K562 (cell line): Measurements from ENCODE around the gene XRCC3. TPM values are rescaled to one million over a fixed set of nuclear protein-coding genes. Genes with fewer than 3 reads are reported as not detected.
A peak's percentile ranks its signal among the peaks of the same experiment; 100 is the strongest.

Experiments used
- ATAC-seq: fragments of 200-7000 bp; cut with Tn5 transposase; 3 replicates; pipeline ENCODE4 v1.9.1; 2020; ENCODE audit warnings: moderate library complexity
- BruUV-seq: library from RNA; stranded (reverse); fragments of 400-500 nt; replicated peaks from 2 replicates; lab custom pipeline; 2021; lab: Mats Ljungman, UMichigan
- CTCF ChIA-PET: fragments of 300-600 bp; formaldehyde crosslinking; extraction: SDS; loops from one replicate; lab custom pipeline; 2021; ENCODE audit warnings: low intra/inter-chr PET ratio; lab: Yijun Ruan, JAX
- POLR2A ChIA-PET: fragments of 300-600, 350-650 bp; sonication (Branson Sonifier 250); formaldehyde crosslinking; extraction: SDS; loops from one replicate; lab custom pipeline; 2021; ENCODE audit warnings: antibody characterized with exemption, inconsistent platforms; lab: Yijun Ruan, JAX
- DNase-seq, 4 experiments: peaks; one replicate each; pipeline versions ENCODE4 v3.0.0 to v3.0.0-alpha.2; 2011 to 2018; ENCODE audit warnings: low spot score in 3 of 4, mixed read lengths in 3 of 4; ENCODE audit errors: extremely low read depth in 1 of 4
- FAIRE-seq: peaks from 2 replicates; lab custom pipeline; 2011; peaks lifted over from hg19 to GRCh38; lab: Jason Lieb, UNC
- H2AFZ ChIP-seq: 2 replicates; pipeline ENCODE4 v1.6.0; 2011; ENCODE audit warnings: low read depth, low read length, control low read depth, inconsistent platforms
- H3K27ac ChIP-seq: fragments of 200-600 bp; 3 replicates; pipeline ENCODE4 v1.8.0; 2011; ENCODE audit warnings: low read depth, mild to moderate bottlenecking, control low read depth, inconsistent platforms, low read length, moderate library complexity, mixed read lengths; ENCODE audit errors: extremely low read depth
- H3K27me3 ChIP-seq, 2 experiments: fragments of 300-600 bp in 1 of 2; 2 replicates in 1 of 2; 3 replicates in 1 of 2; pipeline versions ENCODE4 v1.6.0 to v1.8.0; 2011; ENCODE audit warnings: inconsistent platforms in 2 of 2, low read length in 2 of 2, mild to moderate bottlenecking in 1 of 2, mixed read lengths in 1 of 2, moderate library complexity in 1 of 2; ENCODE audit not compliant: control insufficient read depth in 2 of 2, insufficient read depth in 2 of 2
- H3K36me3 ChIP-seq: fragments of 300-600 bp; 3 replicates; pipeline ENCODE4 v1.8.0; 2011; ENCODE audit warnings: mild to moderate bottlenecking, low read length, inconsistent platforms; ENCODE audit not compliant: control insufficient read depth, insufficient read depth
- H3K4me1 ChIP-seq, 2 experiments: fragments of 200-600 bp in 1 of 2; replicated peaks in 1 of 2; 2 replicates in 1 of 2; 3 replicates in 1 of 2; pipeline versions ENCODE4 v1.5.1 to v1.8.0; 2011; ENCODE audit warnings: inconsistent platforms in 2 of 2, low read length in 2 of 2, mild to moderate bottlenecking in 1 of 2, mixed read lengths in 1 of 2, moderate library complexity in 1 of 2; ENCODE audit not compliant: control insufficient read depth in 2 of 2, insufficient read depth in 2 of 2
- H3K4me2 ChIP-seq: 2 replicates; pipeline ENCODE4 v1.6.1; 2011; ENCODE audit warnings: low read length, control low read depth, inconsistent platforms, mixed read lengths; ENCODE audit not compliant: insufficient read depth
- H3K4me3 ChIP-seq: fragments of 200-600 bp; sonication (generic), shearing (Covaris generic); 2 replicates; pipeline ENCODE4 v1.5.1; 2016; ENCODE audit warnings: control low read depth, inconsistent platforms
- H3K79me2 ChIP-seq: fragments of 200-600 bp; 3 replicates; pipeline ENCODE4 v1.8.0; 2011; ENCODE audit warnings: low read length, inconsistent platforms; ENCODE audit not compliant: control insufficient read depth, insufficient read depth
- H3K9ac ChIP-seq, 2 experiments: 2 replicates each; pipeline versions ENCODE4 v1.6.0 to v1.6.1; 2011; ENCODE audit warnings: low read depth in 2 of 2, low read length in 2 of 2, control low read depth in 1 of 2, inconsistent platforms in 1 of 2, mild to moderate bottlenecking in 1 of 2, mixed read lengths in 1 of 2; ENCODE audit not compliant: insufficient read depth in 1 of 2
- H3K9me1 ChIP-seq: one replicate; pipeline ENCODE4 v1.6.0; 2011; ENCODE audit warnings: inconsistent platforms, mild to moderate bottlenecking, low read length, moderate library complexity; ENCODE audit not compliant: control insufficient read depth, insufficient read depth
- H3K9me3 ChIP-seq: replicated peaks from 2 replicates; pipeline ENCODE4 v1.5.1; 2011; ENCODE audit warnings: low read depth, low read length, inconsistent platforms; ENCODE audit not compliant: control insufficient read depth, insufficient read depth
- H4K20me1 ChIP-seq: replicated peaks from 2 replicates; pipeline ENCODE4 v1.6.1; 2011; ENCODE audit warnings: low read length, inconsistent platforms, mixed read lengths; ENCODE audit not compliant: control insufficient read depth, insufficient read depth
- CBX3 ChIP-seq, 2 experiments: IDR thresholded peaks; 1 replicate in 1 of 2; 2 replicates in 1 of 2; pipeline ENCODE4 v1.6.1; 2012; ENCODE audit warnings: inconsistent platforms in 2 of 2, low read length in 2 of 2, borderline replicate concordance in 1 of 2, control low read depth in 1 of 2
- ELF1 ChIP-seq: fragments of 200-800 bp; sonication (Bioruptor generic); IDR thresholded peaks from 2 replicates; pipeline ENCODE4 v1.6.1; 2016; ENCODE audit warnings: missing genetic modification characterization, missing compliant biosample characterization
- MIER1 ChIP-seq: fragments of 450-650 bp; IDR thresholded peaks from 2 replicates; pipeline ENCODE4 v1.6.1; 2016; ENCODE audit warnings: antibody characterized with exemption, mild to moderate bottlenecking, low read depth
- NCOR1 ChIP-seq: fragments of 450-650 bp; IDR thresholded peaks from 2 replicates; pipeline ENCODE4 v1.6.1; 2016; ENCODE audit warnings: mild to moderate bottlenecking, moderate library complexity
- NR2C1 ChIP-seq, 2 experiments: fragments of 450-650 bp; IDR thresholded peaks; 2 replicates each; pipeline ENCODE4 v1.6.1; 2017; ENCODE audit warnings: mild to moderate bottlenecking in 2 of 2, antibody characterized with exemption in 1 of 2, inconsistent platforms in 1 of 2, missing compliant biosample characterization in 1 of 2, missing genetic modification characterization in 1 of 2
- NR2F6 ChIP-seq: fragments of 450-650 bp; formaldehyde crosslinking; IDR thresholded peaks from 2 replicates; pipeline ENCODE4 v1.4.0; 2020; ENCODE audit warnings: mild to moderate bottlenecking
- POLR2AphosphoS2 ChIP-seq: IDR thresholded peaks from 2 replicates; pipeline ENCODE4 v1.6.1; 2012; ENCODE audit warnings: low read length, improper control_type of control experiment
- SMC3 ChIP-seq: conservative IDR thresholded peaks from 2 replicates; pipeline ENCODE4 v1.6.1; 2011; ENCODE audit warnings: low read depth, low read length, improper control_type of control experiment; ENCODE audit not compliant: insufficient read depth
- ZBED1 ChIP-seq: IDR thresholded peaks from 2 replicates; pipeline ENCODE4 v1.6.1; 2014
- ZC3H8 ChIP-seq: fragments of 450-650 bp; IDR thresholded peaks from 2 replicates; pipeline ENCODE4 v1.6.1; 2017
- ZFP30 ChIP-seq: fragments of 250-450 bp; sonication (Bioruptor Pico); IDR thresholded peaks from 2 replicates; pipeline ENCODE4 v1.8.0; 2022; ENCODE audit warnings: moderate library complexity, mild to moderate bottlenecking, inconsistent platforms, borderline replicate concordance
- ZNF133 ChIP-seq: fragments of 250-450 bp; sonication (Bioruptor Pico); IDR thresholded peaks from 2 replicates; pipeline ENCODE4 v1.4.0; 2020; ENCODE audit warnings: mild to moderate bottlenecking
- ZNF695 ChIP-seq: fragments of 450-650 bp; formaldehyde crosslinking; IDR thresholded peaks from 2 replicates; pipeline ENCODE4 v1.4.0; 2020; ENCODE audit warnings: mild to moderate bottlenecking, moderate library complexity
- ZNF785 ChIP-seq: fragments of 250-450 bp; sonication (Bioruptor Pico); IDR thresholded peaks from 2 replicates; pipeline ENCODE4 v1.4.0; 2020; ENCODE audit warnings: mild to moderate bottlenecking
- WGBS: fragments of 100-300 bp; shearing (Covaris generic); methylation state at CpG from one replicate; pipeline ENCODE4 v1.1.6; 2016; ENCODE audit warnings: low coverage, mixed read lengths; ENCODE audit not compliant: insufficient coverage; ENCODE audit errors: missing lambda C conversion rate; 5-methylcytosine and 5-hydroxymethylcytosine counted together
- in situ Hi-C: fragments of 300-500 bp; cut with MboI; formaldehyde crosslinking; loops from 4 replicates; pipeline ENCODE4 v1.15.0; 2018; ENCODE audit warnings: inconsistent platforms, mixed read lengths
- intact Hi-C: fragments of 100-400 bp; cut with micrococcal nuclease; formaldehyde crosslinking; loops from 2 replicates; pipeline ENCODE4 v1.14.2; 2022
- polyA plus RNA-seq, 8 experiments: library from polyadenylated mRNA; depleted of rRNA in 4 of 8; stranded (reverse) in 5 of 8; unstranded in 3 of 8; fragments of >200 nt; fragmentation: Nextera tagmentation in 2 of 8; fragmentation: Illumina TruSeq in 1 of 8; extraction: Ambion mirVana in 2 of 8; extraction: Trizol in 1 of 8; gene quantifications; 2 replicates each; pipeline versions ENCODE4 v1.2.1 to v1.2.3, GENCODE V29; 2011 to 2014; ENCODE audit warnings: inconsistent platforms in 1 of 8, missing spikeins in 1 of 8
- total RNA-seq, 7 experiments: library from RNA; depleted of rRNA in 6 of 7; stranded (reverse); fragments of >200 nt in 6 of 7; fragmentation: Illumina TruSeq in 2 of 7; extraction: Trizol in 2 of 7; gene quantifications; 2 replicates each; pipeline versions ENCODE4 v1.2.1 to v1.2.3, GENCODE V29; 2011 to 2021; ENCODE audit warnings: low replicate concordance in 1 of 7

XRCC3 gene
- total and polyA plus RNA-seq, 9 of the 15 experiments (the other 6 are each of a cell fraction or from before 2014, with no cell fraction given) = 0.34 to 59.3 (median 30.3) TPM

DNA sequence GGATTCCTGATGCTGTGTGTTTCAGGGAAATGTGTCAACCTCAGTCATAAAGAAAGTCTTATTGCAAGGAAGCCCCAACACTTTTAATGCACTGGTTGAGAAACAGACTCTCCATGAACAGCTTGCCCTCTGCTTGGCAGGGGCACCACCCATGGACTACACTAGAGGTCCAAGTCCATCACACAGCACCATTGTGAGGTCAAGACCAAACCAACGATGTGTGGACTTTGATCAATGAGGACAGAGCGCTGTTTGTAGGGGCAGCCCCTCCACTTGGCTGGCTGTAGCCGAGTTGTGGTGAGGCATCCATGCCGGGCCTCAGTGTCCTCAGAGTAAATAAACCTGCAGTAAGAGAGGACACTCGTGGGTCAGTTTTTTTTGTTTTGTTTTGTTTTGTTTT lies 30.2 kb upstream of the XRCC3 start:
- CTCF ChIA-PET = no interaction called here
- no peak for ATAC-seq
- no peak for DNase-seq
- Histone ChIP-seq H3K4me3 (no peak overlapping the region), H3K9me3 (no peaks in the 10 kb centered on the region), H3K36me3 (no peaks in the 10 kb centered on the region), H3K4me1 (peaks cover 0 to 3% of the 10 kb centered on the region in 2 experiments; a peak in 3 of 5 replicates), H2AFZ (no peak overlapping the region), H3K27me3 (peaks cover 2 to 11% of the 10 kb centered on the region in 2 experiments; a peak in 3 of 5 replicates), H4K20me1 (no peaks in the 10 kb centered on the region), H3K9ac (no peak overlapping the region), H3K4me2 (no peak overlapping the region), H3K79me2 (no peaks in the 10 kb centered on the region), H3K9me1 (no peaks in the 10 kb centered on the region), H3K27ac (no peak overlapping the region)
- intact Hi-C loops = no loop called here
- in situ Hi-C loops = no loop called here
- POLR2A ChIA-PET = no interaction called here
- peak; percentile 49 for FAIRE-seq
- TF ChIP-seq POLR2AphosphoS2 (no peak), ZC3H8 (no peak), ZNF695 (no peak)
- WGBS = 30% methylated on average over 5 of the region's 5 CpGs
- no TSS peak for BruUV-seq

DNA sequence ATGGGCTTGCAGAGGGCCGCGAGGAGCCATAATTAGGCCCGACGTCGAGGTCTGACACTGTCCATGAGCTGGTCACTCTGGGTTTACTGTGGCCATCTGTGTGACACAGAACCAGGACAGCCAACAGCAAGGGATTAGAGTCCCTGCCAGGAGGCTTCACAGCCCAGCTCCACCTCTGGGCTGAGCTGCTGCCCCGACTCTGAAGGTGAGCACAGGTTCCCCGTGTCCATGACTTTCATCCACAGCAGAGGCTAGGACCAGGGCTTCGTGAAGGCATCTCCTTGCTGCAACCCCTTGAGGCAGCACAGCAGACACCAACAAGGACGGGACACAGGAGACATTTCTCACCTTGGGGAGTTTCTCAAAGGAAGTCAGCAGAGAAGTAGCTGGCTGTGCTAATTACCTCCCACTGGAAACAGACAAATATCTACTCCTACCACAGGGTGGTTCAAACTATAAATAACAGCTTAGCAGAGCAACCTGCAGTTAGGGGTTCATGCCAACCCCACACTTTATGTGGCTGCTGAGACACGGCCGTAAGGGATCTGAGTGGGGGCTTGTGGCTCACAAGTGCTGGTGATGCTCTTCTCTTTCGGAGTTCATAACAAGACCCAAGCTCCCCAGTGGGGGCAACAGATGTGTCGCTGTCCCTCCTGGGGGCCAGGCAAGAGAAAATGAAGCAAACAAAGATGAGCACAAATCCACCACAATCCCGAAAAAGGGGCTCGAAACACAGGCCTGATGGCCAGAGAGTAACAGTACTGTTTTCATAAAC lies 29.6 kb upstream of the XRCC3 start:
- H3K9ac ChIP-seq = 0 out of 4 replicates have a peak overlapping the region, but pooled peaks of 1 of the 2 experiments have one; percentile 65

More for the DNA sequence above, 29.6 kb upstream of the XRCC3 start:
- Histone ChIP-seq H3K27ac (no peak overlapping the region), H3K9me1 (no peaks in the 10 kb centered on the region), H3K79me2 (no peaks in the 10 kb centered on the region), H4K20me1 (no peaks in the 10 kb centered on the region), H3K9me3 (no peaks in the 10 kb centered on the region), H3K27me3 (peaks cover 2 to 11% of the 10 kb centered on the region in 2 experiments; a peak in 3 of 5 replicates), H3K4me3 (no peak overlapping the region), H3K36me3 (no peaks in the 10 kb centered on the region), H3K4me2 (no peak overlapping the region), H2AFZ (no peak overlapping the region), H3K4me1 (peaks cover 0 to 3% of the 10 kb centered on the region in 2 experiments; a peak in 3 of 5 replicates)
- no peak for ATAC-seq
- BruUV-seq = no TSS peak
- FAIRE-seq = no peak
- WGBS = 24% methylated on average over 14 of the region's 15 CpGs
- ChIA-PET POLR2A (no interaction called here), CTCF (no interaction called here)
- intact Hi-C loops (no loop called here), in situ Hi-C loops (no loop called here)
- no peak for DNase-seq
- TF ChIP-seq NCOR1 (no peak), NR2C1 (IDR thresholded peaks at IDR 0.05) (no peak), NR2C1 (tag; IDR thresholded peaks at IDR 0.05) (no peak), ZNF785 (CRISPR knock-in tag) (no peak), SMC3 (no peak), ELF1 (tag) (no peak), CBX3 (IDR thresholded peaks at IDR 0.05; ENCODE audit: borderline replicate concordance in 1 of 2, low read length in 2 of 2) (no peak), MIER1 (no peak), ZBED1 (no peak), NR2F6 (no peak), ZFP30 (CRISPR knock-in tag) (no peak), ZNF133 (no peak)
